Upper lobe of left lung (tissue), 6 donors: ENCODE results near the gene DCAF10. TPM values are rescaled to one million over a fixed set of nuclear protein-coding genes. Genes with fewer than 3 reads are reported as not detected.
"Not testable (repeated sequence)": the region's sequence is repeated elsewhere in the genome, so short reads cannot be mapped to it uniquely, and the experiment has no call there.

Source experiments
- ATAC-seq, 2 donors: fragments of 200-7000 bp; cut with Tn5 transposase; one replicate each; pipeline ENCODE4 v1.9.1; 2022; ENCODE audit warnings: mild to moderate bottlenecking in 2 of 2, moderate library complexity in 2 of 2; ENCODE audit not compliant: low FRiP score in 2 of 2
- DNase-seq, 2 donors: peaks; one replicate each; pipeline ENCODE4 v3.0.0-alpha.2; 2019 to 2020
- H3K27ac ChIP-seq, 4 donors: fragments of 200-600 bp; sonication (generic); one replicate each; pipeline ENCODE4 v1.5.1; 2016 to 2019
- H3K27me3 ChIP-seq, 4 donors: fragments of 200-600 bp; sonication (generic); one replicate each; pipeline ENCODE4 v1.5.1; 2017 to 2019
- H3K36me3 ChIP-seq, 4 donors: fragments of 200-600 bp; sonication (generic); one replicate each; pipeline ENCODE4 v1.5.1; 2016 to 2019
- H3K4me1 ChIP-seq, 4 donors: fragments of 200-600 bp; sonication (generic); one replicate each; pipeline ENCODE4 v1.5.1; 2018 to 2019
- H3K4me3 ChIP-seq, 4 donors: fragments of 200-600 bp; sonication (generic); one replicate each; pipeline ENCODE4 v1.5.1; 2017 to 2019; ENCODE audit warnings: mild to moderate bottlenecking in 2 of 4, moderate library complexity in 1 of 4
- H3K9me3 ChIP-seq, 4 donors: fragments of 200-600 bp; sonication (generic); one replicate each; pipeline ENCODE4 v1.5.1; 2018 to 2019
- CTCF ChIP-seq, 6 experiments: fragments of 450-650 bp in 4 of 6; fragments of 200-600 bp in 2 of 6; sonication (generic) in 2 of 6; IDR thresholded peaks; one replicate each; pipeline ENCODE4 v1.5.1; 2016 to 2019; ENCODE audit warnings: antibody characterized with exemption in 6 of 6
- EP300 ChIP-seq, 4 donors: sonication (generic); formaldehyde crosslinking; IDR thresholded peaks; one replicate each; pipeline ENCODE4 v1.5.1; 2017; ENCODE audit warnings: antibody characterized with exemption in 4 of 4, control low read depth in 2 of 4
- POLR2A ChIP-seq, 4 donors: fragments of 450-650 bp; IDR thresholded peaks; one replicate each; pipeline ENCODE4 v1.5.1; 2016 to 2017; ENCODE audit warnings: antibody characterized with exemption in 4 of 4, mild to moderate bottlenecking in 2 of 4
- POLR2AphosphoS5 ChIP-seq, 2 donors: sonication (generic); formaldehyde crosslinking; IDR thresholded peaks; one replicate each; pipeline ENCODE4 v1.5.1; 2017; ENCODE audit warnings: antibody characterized with exemption in 2 of 2
- WGBS, 2 donors: methylation state at CpG; one replicate each; pipeline ENCODE4 v1.1.5; 2017 to 2018; 5-methylcytosine and 5-hydroxymethylcytosine counted together
- total RNA-seq, 6 donors: library from RNA; depleted of rRNA in 4 of 6; stranded (reverse); fragments of >200 nt in 4 of 6; gene quantifications; one replicate each; pipeline versions ENCODE4 v1.1.0 to v1.2.1, GENCODE V29; 2016 to 2021
- donor health status: DM: no; HTN: no; CAD: no; lungs with moderate emphysema.
- donor health status: DM: no; HTN: yes; CAD: no; lungs with severe emphysema.

DCAF10 gene
- total RNA-seq, 6 donors from 2014 or later = 19.0 to 42.7 (median 25.1) TPM

GRCh38 chr9:37909326-37909725 is 108.7 kb downstream of the DCAF10 start:
- H3K4me3 ChIP-seq = no peak overlapping the region
- H3K36me3 ChIP-seq = no peaks in the 10 kb centered on the region
- no peaks in the 10 kb centered on the region for H3K27me3 ChIP-seq
- DNase-seq = no peak
- TF ChIP-seq CTCF (IDR thresholded peaks at IDR 0.05) (no peak), POLR2A (IDR thresholded peaks at IDR 0.05) (no peak)
- H3K9me3 ChIP-seq = no peaks in the 10 kb centered on the region
- WGBS, 2 donors = 87 to 92% methylated on average over 3 of the region's 3 CpGs
- H3K27ac ChIP-seq = peak overlapping the region; percentile 53 to 78 (median 71)
- no peak for ATAC-seq
- H3K4me1 ChIP-seq = peaks cover 9 to 30% (median 22%) of the 10 kb centered on the region in 4 donors

GRCh38 chr9:37909836-37910235 is 109.2 kb downstream of the DCAF10 start:
- H3K27me3 ChIP-seq, H3K9me3 ChIP-seq, H3K4me3 ChIP-seq, ATAC-seq, H3K36me3 ChIP-seq: not testable (repeated sequence)
- Histone ChIP-seq H3K27ac (peak overlapping the region in 2 of 4 donors; percentile 71 to 78), H3K4me1 (peaks cover 9 to 24% (median 17%) of the 10 kb centered on the region in 4 donors)
- TF ChIP-seq EP300 (IDR thresholded peaks at IDR 0.05) = peak in 1 of 4 donors; percentile 8
- 77 to 82% methylated on average over 2 to 5 of the region's 5 CpGs for WGBS, 2 donors
- peak in 1 of 2 donors; percentile 52 for DNase-seq

- Histone ChIP-seq H3K36me3 (no peaks in the 10 kb centered on the region), H3K9me3 (no peaks in the 10 kb centered on the region), H3K27ac (no peak overlapping the region), H3K4me1 (peaks cover 9 to 20% (median 17%) of the 10 kb centered on the region in 4 donors), H3K4me3 (no peak overlapping the region), H3K27me3 (no peaks in the 10 kb centered on the region)
- DNase-seq = no peak
- ATAC-seq = no peak
- TF ChIP-seq POLR2AphosphoS5 (IDR thresholded peaks at IDR 0.05) (no peak), EP300 (IDR thresholded peaks at IDR 0.05) (no peak), CTCF (IDR thresholded peaks at IDR 0.05) (no peak), POLR2A (IDR thresholded peaks at IDR 0.05) (no peak)
- WGBS, 2 donors = 91 to 96% methylated on average over 4 of the region's 4 CpGs
Observed at GRCh38 chr9:37910271-37910670, 109.7 kb downstream of the DCAF10 start.

- no peak for TF ChIP-seq POLR2AphosphoS5 (IDR thresholded peaks at IDR 0.05)
- TF ChIP-seq EP300 (IDR thresholded peaks at IDR 0.05) = no peak
- no peak for TF ChIP-seq CTCF (IDR thresholded peaks at IDR 0.05)
- TF ChIP-seq POLR2A (IDR thresholded peaks at IDR 0.05) = no peak
- DNase-seq (no peak), ATAC-seq (no peak)
- WGBS, 2 donors = 56 to 71% methylated on average over 4 to 6 of the region's 6 CpGs
- no peaks in the 10 kb centered on the region for H3K27me3 ChIP-seq
- H3K4me3 ChIP-seq = no peak overlapping the region
- no peaks in the 10 kb centered on the region for H3K9me3 ChIP-seq
- no peak overlapping the region for H3K27ac ChIP-seq
- peaks cover 12 to 28% (median 21%) of the 10 kb centered on the region in 4 donors for H3K4me1 ChIP-seq
- no peaks in the 10 kb centered on the region for H3K36me3 ChIP-seq
Observed at GRCh38 chr9:37911271-37911681, 110.7 kb downstream of the DCAF10 start.

- H3K27ac ChIP-seq = peak overlapping the region in 2 of 4 donors; percentile 3 to 20
- 21 to 53% methylated on average over 5 to 11 of the region's 11 CpGs for WGBS, 2 donors
- H3K4me3 ChIP-seq = no peak overlapping the region
- H3K36me3 ChIP-seq = no peaks in the 10 kb centered on the region
- H3K4me1 ChIP-seq = peaks cover 24 to 43% (median 35%) of the 10 kb centered on the region in 4 donors
- DNase-seq = peak in 1 of 2 donors; percentile 85
- no peaks in the 10 kb centered on the region for H3K9me3 ChIP-seq
- TF ChIP-seq EP300 (IDR thresholded peaks at IDR 0.05) (no peak), POLR2AphosphoS5 (IDR thresholded peaks at IDR 0.05) (peak in 1 of 2 donors; percentile 23), POLR2A (IDR thresholded peaks at IDR 0.05) (no peak), CTCF (IDR thresholded peaks at IDR 0.05) (peak; percentile 93 to 97 (median 96))
- H3K27me3 ChIP-seq = no peaks in the 10 kb centered on the region
- peak; percentile 83 to 91 for ATAC-seq
Observed at GRCh38 chr9:37913480-37914153, 113.0 kb downstream of the DCAF10 start.
